Endothelial cell of umbilical vein (primary cell): Measurements from ENCODE around the gene HPSE2. TPM values are rescaled to one million over a fixed set of nuclear protein-coding genes. Genes with fewer than 3 reads are reported as not detected.

Experiments
- BruUV-seq: library from RNA; stranded (reverse); fragments of 400-500 nt; replicated peaks from 2 replicates; lab custom pipeline; 2021; lab: Mats Ljungman, UMichigan
- CTCF ChIA-PET: fragments of 300-600, 350-600 bp; sonication (Branson Sonifier 250); formaldehyde crosslinking; loops from one replicate; lab custom pipeline; 2021; ENCODE audit warnings: antibody characterized with exemption, inconsistent platforms; lab: Charles Lee
- POLR2A ChIA-PET: fragments of 300-600, 350-600 bp; sonication (Branson Sonifier 250); formaldehyde crosslinking; loops from one replicate; lab custom pipeline; 2021; ENCODE audit warnings: antibody characterized with exemption, inconsistent platforms; lab: Charles Lee
- DNase-seq: peaks from one replicate; pipeline ENCODE4 v3.0.0-alpha.2; 2011; ENCODE audit warnings: low read depth, low spot score
- FAIRE-seq: peaks from 2 replicates; lab custom pipeline; 2011; peaks lifted over from hg19 to GRCh38; lab: Jason Lieb, UNC
- H2AFZ ChIP-seq: 2 replicates; pipeline ENCODE4 v1.6.0; 2012; ENCODE audit warnings: low read depth, low read length, control low read depth, inconsistent platforms
- H3K27ac ChIP-seq: 2 replicates; pipeline ENCODE4 v1.5.1; 2011; ENCODE audit warnings: low read depth, mild to moderate bottlenecking, control low read depth, low read length, moderate library complexity; ENCODE audit not compliant: insufficient read depth
- H3K27me3 ChIP-seq, 2 experiments: 2 replicates each; pipeline versions ENCODE4 v1.6.0 to v1.6.1; 2011; ENCODE audit warnings: low read length in 2 of 2, mixed read lengths in 1 of 2; ENCODE audit not compliant: control insufficient read depth in 2 of 2, insufficient read depth in 2 of 2
- H3K36me3 ChIP-seq, 2 experiments: 2 replicates in 1 of 2; 3 replicates in 1 of 2; pipeline ENCODE4 v1.5.1; 2011; ENCODE audit warnings: low read length in 2 of 2, mild to moderate bottlenecking in 1 of 2, moderate library complexity in 1 of 2; ENCODE audit not compliant: control insufficient read depth in 2 of 2, insufficient read depth in 2 of 2; ENCODE audit errors: extremely low read depth in 1 of 2
- H3K4me1 ChIP-seq: 3 replicates; pipeline ENCODE4 v1.5.1; 2011; ENCODE audit warnings: mild to moderate bottlenecking, low read length; ENCODE audit not compliant: control insufficient read depth, insufficient read depth; ENCODE audit errors: extremely low read depth
- H3K4me2 ChIP-seq: 2 replicates; pipeline ENCODE4 v1.6.1; 2011; ENCODE audit warnings: low read length, control low read depth, mixed read lengths; ENCODE audit not compliant: insufficient read depth
- H3K4me3 ChIP-seq, 3 experiments: fragments of 200-600 bp in 1 of 3; sonication (generic), shearing (Covaris generic) in 1 of 3; replicated peaks in 1 of 3; 2 replicates each; pipeline ENCODE4 v1.5.1; 2011 to 2016; ENCODE audit warnings: control low read depth in 3 of 3, low read length in 3 of 3, mild to moderate bottlenecking in 2 of 3, inconsistent platforms in 1 of 3, low read depth in 1 of 3, moderate library complexity in 1 of 3; ENCODE audit not compliant: insufficient read depth in 1 of 3
- H3K79me2 ChIP-seq: 2 replicates; pipeline ENCODE4 v1.6.0; 2012; ENCODE audit warnings: low read length, inconsistent platforms; ENCODE audit not compliant: control insufficient read depth, insufficient read depth
- H3K9ac ChIP-seq: replicated peaks from 2 replicates; pipeline ENCODE3; 2011; ENCODE audit warnings: low read length, control low read depth; ENCODE audit not compliant: insufficient read depth; ENCODE audit errors: extremely low read depth
- H3K9me1 ChIP-seq: replicated peaks from 3 replicates; pipeline ENCODE4 v1.6.0; 2011; ENCODE audit warnings: mild to moderate bottlenecking, low read length; ENCODE audit not compliant: control insufficient read depth, insufficient read depth; ENCODE audit errors: extremely low read depth
- H3K9me3 ChIP-seq: replicated peaks from 2 replicates; pipeline ENCODE4 v1.5.1; 2012; ENCODE audit warnings: low read length, inconsistent platforms; ENCODE audit not compliant: control insufficient read depth, insufficient read depth
- H4K20me1 ChIP-seq: replicated peaks from 2 replicates; pipeline ENCODE3; 2011; ENCODE audit warnings: mild to moderate bottlenecking, low read length; ENCODE audit not compliant: control insufficient read depth, insufficient read depth; ENCODE audit errors: extremely low read depth
- GATA2 ChIP-seq: IDR thresholded peaks from 2 replicates; pipeline ENCODE4 v1.7.0; 2011; ENCODE audit warnings: low read depth, mild to moderate bottlenecking, moderate library complexity, mixed read lengths, low read length; ENCODE audit not compliant: insufficient read length, insufficient read depth
- JUN ChIP-seq: IDR thresholded peaks from 2 replicates; pipeline ENCODE4 v1.6.1; 2011; ENCODE audit warnings: borderline replicate concordance, low read depth; ENCODE audit not compliant: insufficient read length, insufficient read depth
- MYC ChIP-seq: IDR thresholded peaks from one replicate; pipeline ENCODE4 v1.6.1; 2011; ENCODE audit warnings: mild to moderate bottlenecking, low read depth, low read length
- POLR2A ChIP-seq: IDR thresholded peaks from 2 replicates; pipeline ENCODE4 v1.6.1; 2012; ENCODE audit warnings: low read depth, mild to moderate bottlenecking, control low read depth, low read length
- dilution Hi-C: fragments of 300-500 bp; cut with MboI; formaldehyde crosslinking; loops from one replicate; pipeline ENCODE4 v1.15.0; 2019; ENCODE audit warnings: low sequenced_read_pairs; ENCODE audit not compliant: extremely low pct_ligation_motif_present
- intact Hi-C: fragments of 100-400 bp; cut with micrococcal nuclease; formaldehyde crosslinking; loops from one replicate; pipeline ENCODE4 v1.10.0; 2022
- polyA plus RNA-seq, 4 experiments: library from polyadenylated mRNA; depleted of rRNA in 3 of 4; stranded (reverse) in 3 of 4; unstranded in 1 of 4; fragments of >200 nt; gene quantifications; 2 replicates each; pipeline versions ENCODE4 v1.2.1 to v1.2.3, GENCODE V29; 2011 to 2012; ENCODE audit warnings: missing spikeins in 1 of 4
- total RNA-seq: library from RNA; stranded (reverse); gene quantifications from 2 replicates; pipeline ENCODE4 v1.2.3, GENCODE V29; 2021
- TF ChIP-seq, protein P1 (sequence below): IDR thresholded peaks from 2 replicates; pipeline ENCODE4 v1.6.1; 2011; ENCODE audit not compliant: insufficient read depth, insufficient read length

HPSE2 gene
- total and polyA plus RNA-seq, 2 donors (not counting 3 experiments of a cell fraction or from before 2014, with no cell fraction given): not detected

- H3K79me2 ChIP-seq: no peaks in the 10 kb centered on the region
- H3K4me3 ChIP-seq: no peak overlapping the region
- CTCF ChIA-PET: interaction anchor here (1.6 kb wide), 1 partner anchor 23 kb away, joined by 9 read pairs; no protein-coding TSS in a partner anchor
- H3K9me3 ChIP-seq: no peaks in the 10 kb centered on the region
- no peak overlapping the region for H3K4me2 ChIP-seq
- no peaks in the 10 kb centered on the region for H3K4me1 ChIP-seq
- POLR2A ChIA-PET: no interaction called here
- H3K27me3 ChIP-seq: no peaks in the 10 kb centered on the region
- dilution Hi-C loops: no loop called here
- FAIRE-seq (no peak), DNase-seq (no peak)
- no peak overlapping the region for H2AFZ ChIP-seq
- H3K36me3 ChIP-seq: no peaks in the 10 kb centered on the region
- no peaks in the 10 kb centered on the region for H4K20me1 ChIP-seq
- H3K9ac ChIP-seq: no peak overlapping the region
- H3K9me1 ChIP-seq: no peaks in the 10 kb centered on the region
- BruUV-seq: no TSS peak
- H3K27ac ChIP-seq: no peak overlapping the region
- intact Hi-C loops: no loop called here
- no peak for TF ChIP-seq POLR2A
- TF ChIP-seq, protein P1, sequence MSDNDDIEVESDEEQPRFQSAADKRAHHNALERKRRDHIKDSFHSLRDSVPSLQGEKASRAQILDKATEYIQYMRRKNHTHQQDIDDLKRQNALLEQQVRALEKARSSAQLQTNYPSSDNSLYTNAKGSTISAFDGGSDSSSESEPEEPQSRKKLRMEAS: no peak
- no peak for TF ChIP-seq GATA2
- no peak for TF ChIP-seq JUN
- TF ChIP-seq MYC: no peak
Observed at GRCh38 chr10:98489561-98490481, 745.8 kb downstream of the HPSE2 start.
